GM15510 (cell line): Measurements from ENCODE around the gene EEFSEC.

Experiments used
- POLR2A ChIP-seq: IDR thresholded peaks from 3 replicates; pipeline ENCODE4 v1.6.1; 2011; ENCODE audit warnings: borderline replicate concordance; ENCODE audit not compliant: insufficient read length; ENCODE audit errors: extremely low read depth

Gene EEFSEC

DNA sequence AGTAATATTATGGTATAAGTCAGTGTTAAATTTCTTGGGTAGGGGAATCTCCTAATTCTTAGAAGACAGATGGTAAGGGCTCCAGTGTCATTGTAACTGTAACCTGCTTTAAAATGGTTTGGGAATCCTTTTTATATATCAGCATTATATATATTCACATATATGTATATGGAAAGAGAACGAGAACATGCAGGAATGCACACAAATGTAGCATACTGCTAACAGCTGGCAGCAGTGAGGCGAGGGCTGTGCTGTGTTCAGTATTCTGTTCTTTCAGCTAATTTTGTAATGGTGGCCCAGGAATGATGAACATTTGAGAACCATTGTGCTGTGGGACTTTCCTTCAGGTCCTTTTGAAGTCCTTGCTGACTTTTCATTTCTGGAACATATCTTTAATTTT lies 60.8 kb downstream of the EEFSEC start:
- no peak for TF ChIP-seq POLR2A

DNA sequence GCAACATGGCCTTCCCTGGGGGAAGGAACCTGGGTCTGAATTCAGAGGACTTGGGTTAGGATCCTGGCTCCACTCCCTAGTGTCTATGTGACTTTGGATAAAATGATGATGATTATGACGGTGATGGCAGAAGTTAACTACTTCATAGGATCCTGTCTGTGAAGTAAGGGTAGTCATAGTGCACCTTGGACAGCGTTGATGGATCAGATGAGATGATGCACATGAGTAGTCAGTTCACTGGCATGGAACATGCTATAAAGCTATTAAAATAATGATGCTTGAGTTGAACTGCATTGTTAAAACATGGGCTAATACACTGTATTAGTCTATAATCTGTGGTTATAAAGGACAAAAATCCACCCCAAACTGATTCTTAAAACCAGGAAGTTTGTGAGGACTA lies 62.0 kb downstream of the EEFSEC start:
- TF ChIP-seq POLR2A, result no peak

DNA sequence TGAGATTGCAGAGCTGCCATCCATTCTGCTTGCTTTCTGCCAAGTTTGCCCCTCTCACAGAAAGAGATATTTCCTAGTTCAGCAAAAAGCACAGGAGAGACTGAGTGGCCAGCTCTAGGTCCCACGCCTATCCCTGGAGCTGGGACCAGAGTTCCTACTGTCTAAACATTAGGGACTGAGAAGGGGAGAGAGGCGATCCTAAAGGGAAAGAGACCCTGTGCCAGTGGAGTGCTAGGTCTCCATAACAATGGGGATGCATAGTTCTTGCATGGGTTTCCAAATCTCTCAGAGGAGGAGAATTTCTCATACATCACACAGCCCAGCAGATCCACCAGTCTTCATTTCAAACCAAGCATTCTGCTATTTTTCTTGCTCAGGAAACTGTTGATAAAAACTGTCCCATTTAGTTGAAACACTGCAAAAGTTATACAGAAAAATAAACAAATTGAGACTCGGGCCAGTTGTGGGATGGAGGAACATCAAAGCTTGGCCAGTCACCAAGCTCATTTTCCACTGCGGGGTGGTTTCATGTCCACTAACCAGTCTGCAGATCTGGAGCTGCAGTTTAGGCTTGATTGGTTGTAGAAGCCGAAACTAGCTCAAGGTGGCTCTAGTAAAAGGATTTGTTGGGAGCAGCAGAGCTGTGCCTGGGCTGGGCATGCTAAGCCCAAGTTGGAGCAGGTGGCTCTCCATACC lies 62.7 kb downstream of the EEFSEC start:
- TF ChIP-seq POLR2A, result no peak

DNA sequence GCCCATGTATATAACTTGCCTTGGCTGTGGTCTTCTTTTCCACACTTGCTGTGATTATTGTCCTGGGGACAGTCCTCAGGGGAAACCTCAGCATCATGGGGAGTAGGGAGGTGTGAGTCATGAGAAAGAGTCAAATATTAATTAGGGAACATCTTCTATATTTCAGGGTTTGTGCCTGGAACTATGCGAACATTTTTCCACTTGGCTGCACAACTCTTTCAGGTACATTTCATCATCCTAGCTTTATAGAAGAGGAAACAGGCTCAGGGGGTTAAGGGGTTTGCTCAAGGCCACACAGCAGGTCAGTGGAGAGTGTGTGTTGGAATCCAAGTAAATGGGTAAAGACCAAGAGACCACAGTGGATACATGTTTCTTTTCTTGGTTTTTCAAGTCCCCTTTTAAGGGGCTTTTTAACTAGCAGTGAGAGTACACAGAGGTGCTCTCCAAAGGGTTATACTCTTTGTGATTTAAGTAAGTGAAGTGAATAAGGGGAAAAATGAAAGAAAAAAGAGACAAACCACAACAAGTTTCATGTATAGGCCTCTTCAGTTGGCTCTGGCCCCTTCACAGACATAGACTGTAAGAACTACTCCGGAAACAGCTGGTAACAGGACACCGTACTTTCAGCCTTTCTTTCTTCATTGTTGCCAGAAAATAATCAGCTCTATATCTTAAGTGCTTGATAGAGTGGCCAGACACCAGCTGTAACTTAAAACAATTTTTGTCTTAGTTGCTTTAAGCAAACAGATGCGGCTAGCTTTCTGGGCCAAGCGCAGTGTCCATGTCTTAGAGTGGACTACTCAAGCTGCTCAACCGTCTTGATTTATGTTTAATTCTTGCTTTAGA lies 64.6 kb downstream of the EEFSEC start:
- TF ChIP-seq POLR2A, result no peak

DNA sequence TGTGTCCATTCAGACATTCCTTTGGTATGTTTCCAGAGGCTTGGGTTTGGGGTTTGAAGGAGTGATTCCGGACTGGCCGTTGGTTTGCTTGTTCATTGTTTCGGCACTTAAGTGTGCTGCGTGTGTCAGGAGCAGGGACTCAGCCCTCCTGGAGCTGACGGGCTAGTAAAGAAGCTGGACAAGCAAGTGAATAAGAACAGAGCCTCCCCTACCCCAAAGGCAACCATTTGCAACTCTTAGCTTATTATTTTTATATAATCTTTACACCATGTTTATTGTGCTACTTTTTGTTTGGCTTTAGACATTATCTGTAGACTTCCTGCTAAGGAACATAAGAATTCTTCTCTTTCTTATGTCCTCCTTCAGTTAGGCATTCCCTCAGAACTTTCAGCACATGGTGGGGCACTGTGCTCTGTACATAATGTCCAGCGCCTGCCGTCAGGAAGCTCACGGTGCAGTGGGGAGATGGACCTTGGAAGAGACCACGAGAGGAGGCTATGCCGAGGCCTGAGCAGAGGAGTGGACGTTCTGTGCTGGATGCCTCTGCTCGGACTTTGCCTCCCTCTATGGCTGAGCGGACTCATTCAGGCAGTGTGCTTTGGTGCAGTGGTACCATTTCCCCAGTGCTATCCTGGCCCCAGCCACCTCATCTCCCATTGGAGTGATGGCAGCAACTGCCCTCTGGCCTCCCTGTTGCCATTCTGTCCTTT lies 65.4 kb downstream of the EEFSEC start:
- TF ChIP-seq POLR2A, result no peak

DNA sequence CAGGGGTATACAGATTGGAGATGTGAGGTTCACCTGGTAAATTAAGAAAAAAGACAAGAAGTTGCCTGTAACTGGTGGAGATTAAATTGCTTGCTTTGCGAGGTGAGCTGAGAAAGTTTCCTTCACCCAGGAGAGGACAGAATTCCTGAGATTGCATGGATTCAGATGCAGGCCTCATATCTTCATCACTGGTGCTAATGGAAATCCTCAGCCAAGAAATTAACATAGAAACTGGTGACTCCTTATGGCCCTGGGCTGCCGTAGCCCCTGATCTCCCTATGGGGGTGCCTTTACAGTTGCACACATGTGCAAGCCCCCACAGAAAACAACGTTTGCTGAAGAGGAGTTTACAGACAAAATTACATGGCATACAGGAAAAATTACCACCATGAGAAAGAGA lies 68.0 kb downstream of the EEFSEC start:
- TF ChIP-seq POLR2A, result no peak

DNA sequence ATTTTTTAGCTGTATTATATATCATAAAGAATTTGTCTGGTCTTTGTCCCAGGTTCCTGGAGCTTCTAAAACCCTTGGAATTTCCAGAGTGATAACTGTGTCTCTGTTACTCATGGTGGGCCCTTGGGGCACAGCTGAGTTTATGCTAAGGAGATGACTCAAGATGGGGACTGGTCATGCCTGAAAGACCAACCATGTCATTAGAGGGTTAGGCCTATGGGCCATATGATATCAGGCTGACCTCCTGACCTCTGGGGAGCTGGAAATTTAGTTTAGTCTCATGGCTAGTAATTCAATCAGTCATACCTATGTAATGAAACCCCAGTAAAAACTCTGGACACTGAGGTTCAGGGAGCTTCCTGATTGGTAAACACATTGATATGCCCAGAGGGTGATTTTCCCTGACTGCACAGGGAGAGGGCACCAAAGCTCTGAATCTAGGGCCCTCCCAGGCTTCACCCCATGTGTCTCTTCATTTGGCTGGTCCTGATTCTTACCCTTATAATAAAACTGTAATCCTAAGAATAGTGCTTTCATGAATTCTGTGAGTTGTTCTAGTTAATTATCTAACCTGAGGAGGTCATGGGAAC lies 69.6 kb downstream of the EEFSEC start:
- no peak for TF ChIP-seq POLR2A

DNA sequence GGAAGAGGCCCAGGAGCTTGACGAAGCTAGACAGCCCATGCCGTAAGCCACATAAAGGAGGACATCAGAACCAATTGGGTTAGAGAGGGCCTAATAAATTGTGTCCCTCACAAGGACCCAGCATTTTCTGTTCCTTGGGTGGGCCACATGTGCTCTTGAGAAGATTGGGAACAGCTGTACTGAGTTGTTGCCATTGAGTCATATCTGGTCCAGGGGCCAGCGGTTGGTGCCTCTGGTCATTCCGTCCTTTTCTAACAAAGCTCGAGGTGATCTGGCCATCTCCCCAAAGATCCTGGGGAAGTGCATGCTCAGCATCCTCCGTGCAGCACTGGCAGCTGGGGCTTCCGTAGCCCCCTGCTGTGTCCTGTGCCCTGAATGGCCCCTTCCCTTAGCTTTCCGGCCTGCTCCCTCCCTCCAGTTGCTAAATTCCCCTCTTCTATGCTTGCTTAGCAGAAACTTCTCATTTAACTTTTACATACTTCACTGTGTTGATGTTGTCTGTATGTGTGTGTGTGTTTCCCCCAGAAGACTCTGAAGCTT lies 73.0 kb downstream of the EEFSEC start:
- no peak for TF ChIP-seq POLR2A

DNA sequence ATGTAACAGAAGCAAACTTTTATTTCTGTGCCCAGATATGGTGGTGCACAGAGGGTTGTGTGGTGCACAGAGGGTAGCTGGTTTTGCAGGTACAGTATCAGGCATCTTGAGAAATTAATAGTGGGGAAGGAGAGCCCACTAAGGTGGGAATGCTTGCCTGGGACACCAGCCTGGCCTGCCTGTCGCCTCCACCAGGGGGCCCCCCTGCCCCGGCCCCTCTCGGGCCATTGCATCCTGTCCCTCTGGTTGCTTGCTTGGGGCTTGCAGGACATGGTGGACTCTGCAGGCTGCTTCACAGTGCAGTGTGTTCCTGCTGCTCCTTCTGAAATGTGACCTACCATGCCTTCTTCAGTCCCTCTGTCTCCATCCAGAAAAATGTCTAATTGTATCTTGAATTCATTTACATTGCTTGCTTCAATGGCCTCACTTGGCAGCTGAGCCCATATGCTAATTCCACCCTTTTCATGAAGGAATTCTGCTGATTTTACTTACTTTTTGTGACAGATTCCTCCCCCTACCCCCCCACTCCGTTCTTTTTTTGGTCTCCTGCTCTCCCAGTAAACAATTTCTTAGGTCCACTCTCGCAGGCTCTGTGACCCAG lies 73.6 kb downstream of the EEFSEC start:
- TF ChIP-seq POLR2A, result no peak

DNA sequence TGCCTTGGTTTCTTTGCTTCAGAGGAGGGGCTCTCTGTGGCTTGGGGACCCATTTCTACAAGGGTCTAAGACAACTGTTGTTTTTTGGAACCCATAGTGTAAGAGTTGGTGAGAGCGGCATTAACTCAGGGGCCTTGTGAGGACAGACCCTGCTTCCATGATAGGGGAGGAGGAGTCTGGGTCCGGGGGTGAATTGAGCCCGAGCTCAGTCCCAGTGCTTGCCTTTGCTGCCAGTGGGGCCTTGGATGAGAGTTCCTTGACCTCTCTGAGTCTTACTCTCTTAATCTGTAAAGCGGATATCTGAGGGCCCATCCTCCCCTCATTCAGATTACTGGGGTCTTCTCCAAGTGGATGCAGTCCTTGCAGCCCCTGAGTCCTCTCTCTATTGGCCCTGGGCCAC lies 74.2 kb downstream of the EEFSEC start:
- no peak for TF ChIP-seq POLR2A

DNA sequence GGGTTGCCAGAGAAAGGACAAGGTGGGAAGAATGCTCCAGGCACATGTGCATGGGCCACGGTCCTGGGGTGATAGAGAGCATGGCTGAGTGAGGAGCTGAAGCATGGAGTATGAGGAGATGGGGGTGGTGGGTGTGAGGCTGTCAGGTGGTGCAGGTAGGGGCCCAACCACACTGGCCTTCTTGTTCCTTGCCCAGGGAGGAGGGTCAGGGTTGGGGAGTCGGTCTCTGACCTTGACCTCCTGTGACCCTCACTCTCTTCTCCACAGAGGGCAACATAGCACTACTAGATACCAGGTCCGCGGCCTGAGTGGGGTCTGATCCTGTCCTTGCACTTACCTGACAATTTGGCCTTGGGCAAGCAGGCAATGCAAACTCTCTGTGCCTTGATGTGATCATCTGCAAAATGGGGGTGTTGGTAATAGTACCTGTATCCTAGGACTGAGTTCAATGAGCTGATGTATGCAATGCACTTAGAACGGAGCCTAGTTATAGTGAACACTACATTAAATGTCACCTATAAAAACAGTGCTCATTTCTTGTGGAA lies 75.2 kb downstream of the EEFSEC start:
- TF ChIP-seq POLR2A, result no peak

DNA sequence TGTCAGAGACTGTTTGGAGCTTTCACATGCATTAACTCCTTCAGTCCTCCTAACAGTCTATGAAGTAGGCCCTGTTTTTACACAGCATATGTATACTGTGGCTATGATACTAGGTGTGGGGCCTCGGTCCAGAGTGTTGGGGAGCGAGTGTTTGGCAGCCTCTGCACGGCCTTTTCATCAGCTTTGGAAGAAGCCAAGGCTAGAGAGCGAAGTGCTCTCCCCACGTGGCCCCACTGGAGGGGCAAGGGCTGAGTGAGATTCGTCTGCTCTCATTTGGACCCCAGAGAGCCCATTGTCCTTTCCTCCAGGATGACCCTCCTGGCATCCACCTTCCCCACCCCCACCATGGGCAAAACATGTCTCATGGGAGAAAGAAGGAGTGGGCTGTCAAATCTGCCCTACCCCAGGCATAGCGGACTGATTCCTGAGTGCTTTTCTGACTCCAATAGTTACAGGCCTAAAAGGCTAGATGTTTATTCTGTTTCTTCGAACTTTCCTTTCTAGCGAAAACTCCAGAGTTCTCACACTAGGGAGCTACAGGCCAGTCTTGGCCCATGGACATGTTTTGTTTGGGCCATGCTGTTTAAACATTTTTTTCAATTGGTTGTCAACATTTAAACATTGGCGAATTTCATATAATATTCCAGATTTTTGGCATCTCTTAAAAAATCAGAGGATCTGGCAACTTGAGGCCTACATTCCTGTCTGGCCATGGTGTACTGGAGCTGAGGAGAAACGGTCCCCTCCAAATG lies 76.0 kb downstream of the EEFSEC start:
- TF ChIP-seq POLR2A, result no peak

DNA sequence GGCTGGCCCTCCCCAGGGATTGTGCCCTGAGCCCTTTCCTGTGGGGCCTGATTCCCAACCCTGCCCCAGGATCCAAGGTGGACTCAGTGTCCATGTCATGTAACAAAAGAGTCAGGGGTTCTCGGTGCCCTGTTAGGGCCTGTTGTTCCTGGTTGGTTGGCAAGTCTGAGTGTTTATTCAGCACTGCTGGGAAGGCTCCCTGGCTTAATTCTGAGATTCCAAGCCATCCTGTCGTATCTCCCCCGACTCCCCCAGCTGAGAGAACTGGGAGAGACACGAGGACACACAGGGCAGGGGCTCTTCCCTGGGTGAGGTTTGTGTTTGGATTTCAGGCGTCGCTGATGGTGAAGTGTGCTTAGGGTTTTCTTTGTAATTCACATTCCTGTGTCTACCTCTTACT lies 78.3 kb downstream of the EEFSEC start:
- no peak for TF ChIP-seq POLR2A
